Middle frontal gyrus (tissue), 1 donor: ENCODE measurements around the gene LBHD1.
"Not testable (repeated sequence)": the region's sequence is repeated elsewhere in the genome, so short reads cannot be mapped to it uniquely, and the experiment has no call there.

Experiments used
- DNase-seq: peaks from one replicate; pipeline ENCODE4 v3.0.0-alpha.2; 2015; ENCODE audit warnings: low spot score; ENCODE audit errors: extremely low spot score

Gene LBHD1

DNA sequence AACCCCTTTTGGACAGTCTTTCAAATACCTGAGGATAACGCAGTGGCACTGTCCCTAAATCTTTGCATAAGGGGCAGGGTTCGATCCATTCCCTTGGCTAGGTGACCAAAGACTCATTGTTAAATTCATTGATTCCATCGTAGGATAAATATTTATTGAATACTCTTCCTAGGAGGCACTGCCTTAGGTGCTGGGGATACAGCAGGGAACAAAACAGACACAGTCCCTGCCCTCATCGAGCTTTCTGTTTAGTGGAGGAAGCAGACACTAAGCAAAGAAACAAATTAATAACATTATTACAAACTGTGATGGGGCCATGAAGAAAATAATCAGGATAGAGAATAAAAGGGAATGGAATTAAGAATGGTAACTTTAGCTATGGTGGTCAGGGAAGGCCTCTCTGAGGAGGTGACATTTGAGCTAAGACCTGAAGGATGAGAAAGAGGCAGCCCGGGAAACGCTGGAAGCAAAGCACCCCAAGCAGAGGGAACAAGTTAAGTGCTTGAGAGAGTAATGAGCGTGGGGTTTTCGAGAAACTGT lies 51.0 kb downstream of the LBHD1 start:
- no peak for DNase-seq

DNA sequence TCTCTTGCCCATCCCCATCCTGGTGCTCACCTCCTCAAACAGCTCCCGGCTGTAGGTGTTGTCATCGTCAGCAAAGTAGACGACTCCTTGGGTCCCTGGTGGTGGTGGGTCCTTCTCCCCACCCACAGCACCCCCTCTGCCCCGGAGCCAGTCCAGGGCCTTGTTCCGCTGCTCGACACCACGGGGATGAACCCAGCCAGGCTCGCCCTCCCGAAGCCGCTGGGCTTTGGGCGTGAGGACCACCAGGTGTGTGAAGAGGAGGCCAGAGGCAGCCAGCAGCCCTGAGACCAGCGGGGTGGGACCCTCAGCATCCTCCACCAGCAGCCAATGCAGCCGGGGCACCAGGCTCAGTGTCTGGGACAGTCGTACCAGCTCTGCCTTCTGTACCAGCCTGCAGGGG lies 55.1 kb downstream of the LBHD1 start:
- DNase-seq: not testable (repeated sequence)

DNA sequence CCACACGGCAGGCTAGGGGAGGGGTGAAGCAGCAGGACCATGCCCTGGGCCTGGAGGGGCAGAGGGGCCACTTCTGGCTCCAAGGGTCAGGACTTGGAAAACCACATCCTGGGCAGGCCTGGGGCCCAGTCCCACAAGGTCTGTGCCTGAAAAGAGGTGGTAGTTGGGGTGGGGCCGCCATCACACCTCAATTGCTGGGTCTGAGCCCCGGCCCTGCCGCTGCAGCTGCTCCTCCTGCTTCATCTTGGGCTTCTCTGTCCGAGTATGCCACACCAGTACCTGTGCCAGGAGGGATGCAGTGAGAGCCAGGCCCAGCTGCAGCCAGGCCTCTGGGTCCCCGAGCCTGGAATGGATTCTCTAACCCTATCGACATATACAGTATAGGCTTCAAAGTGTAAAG lies 56.5 kb downstream of the LBHD1 start:
- DNase-seq: no peak

DNA sequence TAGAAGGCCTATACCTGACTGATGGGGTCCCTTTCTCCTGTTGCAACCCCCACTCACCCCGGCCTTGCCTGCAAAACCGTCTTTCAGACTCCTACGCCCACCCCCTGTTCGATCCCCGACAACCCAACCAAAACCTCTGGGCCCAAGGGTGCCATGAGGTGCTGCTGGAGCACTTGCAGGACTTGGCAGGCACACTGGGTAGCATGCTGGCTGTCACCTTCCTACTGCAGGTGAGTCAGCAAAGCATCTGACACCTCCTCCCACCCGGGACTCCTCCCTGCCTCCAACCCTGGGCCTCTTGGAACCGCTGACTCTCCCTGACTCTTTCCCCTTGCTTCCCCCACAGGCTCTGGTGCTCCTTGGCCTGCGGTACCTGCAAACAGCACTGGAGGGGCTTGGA lies 57.8 kb downstream of the LBHD1 start:
- no peak for DNase-seq

DNA sequence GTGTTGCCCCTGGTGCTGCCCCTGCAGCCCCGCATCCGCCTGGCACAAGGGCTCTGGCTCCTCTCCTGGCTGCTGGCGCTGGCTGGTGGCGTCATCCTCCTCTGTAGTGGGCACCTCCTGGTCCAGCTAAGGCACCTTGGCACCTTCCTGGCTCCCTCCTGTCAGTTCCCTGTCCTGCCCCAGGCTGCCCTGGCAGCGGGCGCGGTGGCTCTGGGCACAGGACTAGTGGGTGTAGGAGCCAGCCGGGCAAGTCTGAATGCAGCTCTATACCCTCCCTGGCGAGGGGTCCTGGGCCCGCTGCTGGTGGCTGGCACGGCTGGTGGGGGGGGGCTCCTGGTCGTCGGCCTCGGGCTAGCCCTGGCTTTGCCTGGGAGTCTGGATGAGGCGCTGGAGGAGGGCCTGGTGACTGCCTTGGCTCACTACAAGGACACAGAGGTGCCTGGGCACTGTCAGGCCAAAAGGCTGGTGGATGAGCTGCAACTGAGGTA lies 58.7 kb downstream of the LBHD1 start:
- no peak for DNase-seq
